LNCaP clone FGC (cell line): ENCODE results near the gene RUVBL2.

Experiments used
- DNase-seq: peaks from one replicate; pipeline ENCODE4 v3.0.0-alpha.2; 2011; ENCODE audit warnings: low read depth
- H3K4me3 ChIP-seq: 2 replicates; pipeline ENCODE4 v1.5.1; 2011; ENCODE audit warnings: mild to moderate bottlenecking, low read depth, low read length, control low read depth
- CTCF ChIP-seq: IDR thresholded peaks from 2 replicates; pipeline ENCODE4 v1.5.1; 2012; ENCODE audit warnings: mild to moderate bottlenecking; ENCODE audit not compliant: control insufficient read depth, insufficient read depth; ENCODE audit errors: extremely low read depth

The RUVBL2 gene

GRCh38 chr19:48977061-48977460 is 16.6 kb upstream of the RUVBL2 start:
- DNase-seq, result no peak
- H3K4me3 ChIP-seq, result no peak overlapping the region
- no peak for TF ChIP-seq CTCF

- no peak overlapping the region for H3K4me3 ChIP-seq
- no peak for TF ChIP-seq CTCF
Measured at GRCh38 chr19:48982280-48982679, 11.4 kb upstream of the RUVBL2 start.

GRCh38 chr19:48985711-48986110 is 8.0 kb upstream of the RUVBL2 start:
- no peak for TF ChIP-seq CTCF
- DNase-seq, result no peak
- no peak overlapping the region for H3K4me3 ChIP-seq

More at GRCh38 chr19:48982280-48982679, 11.4 kb upstream of the RUVBL2 start:
- DNase-seq, result no peak

- TF ChIP-seq CTCF, result no peak
- H3K4me3 ChIP-seq, result no peak overlapping the region
- DNase-seq, result no peak
Measured at GRCh38 chr19:48986211-48986610, 7.5 kb upstream of the RUVBL2 start.

GRCh38 chr19:48987323-48987722 is 6.4 kb upstream of the RUVBL2 start:
- no peak overlapping the region for H3K4me3 ChIP-seq
- no peak for TF ChIP-seq CTCF
- DNase-seq, result no peak

- H3K4me3 ChIP-seq, result no peak overlapping the region
- no peak for TF ChIP-seq CTCF
- no peak for DNase-seq
Measured at GRCh38 chr19:48988286-48988685, 5.4 kb upstream of the RUVBL2 start.

- TF ChIP-seq CTCF, result no peak
- no peak overlapping the region for H3K4me3 ChIP-seq
Measured at GRCh38 chr19:48988860-48989259, 4.8 kb upstream of the RUVBL2 start.

More at GRCh38 chr19:48988860-48989259, 4.8 kb upstream of the RUVBL2 start:
- DNase-seq, result no peak
